HEK293 (cell line): ENCODE measurements around the gene AARS2.

Source experiments
- CTCF ChIA-PET: fragments of 350-600 bp; formaldehyde crosslinking; extraction: SDS; loops from one replicate; lab custom pipeline; 2021; ENCODE audit warnings: antibody characterized with exemption; lab: Yijun Ruan, JAX
- POLR2A ChIA-PET: fragments of 300-600 bp; formaldehyde crosslinking; extraction: SDS; loops from one replicate; lab custom pipeline; 2020; ENCODE audit warnings: antibody characterized with exemption, inconsistent platforms; lab: Yijun Ruan, JAX
- H3K27ac ChIP-seq: fragments of 200-500 bp; sonication (Bioruptor generic); 2 replicates; pipeline ENCODE4 v1.5.1; 2014; ENCODE audit warnings: low read depth, low read length, control low read depth, inconsistent platforms; ENCODE audit errors: extremely low read depth
- H3K36me3 ChIP-seq, 2 experiments: fragments of 200-500 bp in 1 of 2; sonication (Bioruptor generic) in 1 of 2; 1 replicate in 1 of 2; 2 replicates in 1 of 2; pipeline ENCODE4 v1.5.1; 2014 to 2017; ENCODE audit warnings: inconsistent platforms in 2 of 2, low read length in 2 of 2; ENCODE audit not compliant: control insufficient read depth in 2 of 2, insufficient read depth in 1 of 2
- H3K4me1 ChIP-seq: fragments of 200-500 bp; sonication (Bioruptor generic); 2 replicates; pipeline ENCODE4 v1.5.1; 2014; ENCODE audit warnings: mild to moderate bottlenecking, low read length, inconsistent platforms; ENCODE audit not compliant: control insufficient read depth, insufficient read depth
- H3K4me3 ChIP-seq: 2 replicates; pipeline ENCODE4 v1.5.1; 2011; ENCODE audit warnings: low read depth, mild to moderate bottlenecking, control low read depth, low read length, moderate library complexity
- H3K9me3 ChIP-seq: fragments of 200-500 bp; sonication (Bioruptor generic); 2 replicates; pipeline ENCODE4 v1.5.1; 2014; ENCODE audit warnings: low read depth, low read length, inconsistent platforms; ENCODE audit not compliant: control insufficient read depth, insufficient read depth
- IKZF3 ChIP-seq: fragments of 450-650 bp; IDR thresholded peaks from 2 replicates; pipeline ENCODE4 v1.5.0; 2018; ENCODE audit warnings: missing biosample characterization, mild to moderate bottlenecking, missing genetic modification characterization, moderate library complexity
- KLF8 ChIP-seq: fragments of 450-650 bp; formaldehyde crosslinking; IDR thresholded peaks from 2 replicates; pipeline ENCODE4 v1.5.1; 2016; ENCODE audit warnings: missing biosample characterization, missing genetic modification characterization
- OSR2 ChIP-seq: fragments of 450-650 bp; formaldehyde crosslinking; IDR thresholded peaks from 2 replicates; pipeline ENCODE4 v1.5.1; 2016; ENCODE audit warnings: missing biosample characterization, missing genetic modification characterization
- ZBTB17 ChIP-seq: fragments of 450-650 bp; formaldehyde crosslinking; IDR thresholded peaks from 2 replicates; pipeline ENCODE4 v1.5.1; 2016; ENCODE audit warnings: missing biosample characterization, missing genetic modification characterization
- ZBTB7A ChIP-seq: fragments of 450-650 bp; formaldehyde crosslinking; IDR thresholded peaks from 2 replicates; pipeline ENCODE4 v1.5.1; 2016; ENCODE audit warnings: low read depth, missing biosample characterization, missing genetic modification characterization
- ZFP69B ChIP-seq: fragments of 450-650 bp; formaldehyde crosslinking; IDR thresholded peaks from 2 replicates; pipeline ENCODE4 v1.5.1; 2016; ENCODE audit warnings: missing biosample characterization, missing genetic modification characterization
- ZNF114 ChIP-seq: fragments of 450-650 bp; formaldehyde crosslinking; IDR thresholded peaks from 2 replicates; pipeline ENCODE4 v1.5.0; 2017; ENCODE audit warnings: missing biosample characterization, missing genetic modification characterization
- ZNF16 ChIP-seq: fragments of 450-650 bp; formaldehyde crosslinking; IDR thresholded peaks from 2 replicates; pipeline ENCODE4 v1.5.1; 2016; ENCODE audit warnings: low read depth, missing biosample characterization, missing genetic modification characterization
- ZNF19 ChIP-seq: fragments of 450-650 bp; formaldehyde crosslinking; IDR thresholded peaks from 2 replicates; pipeline ENCODE4; 2016; ENCODE audit warnings: missing biosample characterization, missing genetic modification characterization, low read depth
- ZNF23 ChIP-seq: fragments of 450-650 bp; formaldehyde crosslinking; IDR thresholded peaks from 2 replicates; pipeline ENCODE4 v1.5.1; 2016; ENCODE audit warnings: missing biosample characterization, missing genetic modification characterization, borderline replicate concordance
- ZNF571 ChIP-seq: fragments of 450-650 bp; formaldehyde crosslinking; IDR thresholded peaks from 2 replicates; pipeline ENCODE4 v1.5.0; 2017; ENCODE audit warnings: missing biosample characterization, missing genetic modification characterization
- ZNF623 ChIP-seq: fragments of 450-650 bp; formaldehyde crosslinking; IDR thresholded peaks from 2 replicates; pipeline ENCODE4 v1.5.1; 2016; ENCODE audit warnings: missing biosample characterization, missing genetic modification characterization
- ZNF658 ChIP-seq: fragments of 450-650 bp; formaldehyde crosslinking; IDR thresholded peaks from 2 replicates; pipeline ENCODE4; 2016; ENCODE audit warnings: missing biosample characterization, missing genetic modification characterization
- ZNF776 ChIP-seq: fragments of 450-650 bp; formaldehyde crosslinking; IDR thresholded peaks from 2 replicates; pipeline ENCODE4 v1.5.0; 2017; ENCODE audit warnings: missing biosample characterization, missing genetic modification characterization, borderline replicate concordance
- TF ChIP-seq, protein P1 (sequence below): fragments of 450-650 bp; formaldehyde crosslinking; IDR thresholded peaks from 2 replicates; pipeline ENCODE4 v1.5.1; 2016; ENCODE audit warnings: missing biosample characterization, missing genetic modification characterization
- TF ChIP-seq, protein P2 (sequence below): fragments of 450-650 bp; formaldehyde crosslinking; conservative IDR thresholded peaks from 2 replicates; pipeline ENCODE4 v1.5.1; 2016; ENCODE audit warnings: low read depth, missing biosample characterization, missing genetic modification characterization

Gene AARS2

DNA sequence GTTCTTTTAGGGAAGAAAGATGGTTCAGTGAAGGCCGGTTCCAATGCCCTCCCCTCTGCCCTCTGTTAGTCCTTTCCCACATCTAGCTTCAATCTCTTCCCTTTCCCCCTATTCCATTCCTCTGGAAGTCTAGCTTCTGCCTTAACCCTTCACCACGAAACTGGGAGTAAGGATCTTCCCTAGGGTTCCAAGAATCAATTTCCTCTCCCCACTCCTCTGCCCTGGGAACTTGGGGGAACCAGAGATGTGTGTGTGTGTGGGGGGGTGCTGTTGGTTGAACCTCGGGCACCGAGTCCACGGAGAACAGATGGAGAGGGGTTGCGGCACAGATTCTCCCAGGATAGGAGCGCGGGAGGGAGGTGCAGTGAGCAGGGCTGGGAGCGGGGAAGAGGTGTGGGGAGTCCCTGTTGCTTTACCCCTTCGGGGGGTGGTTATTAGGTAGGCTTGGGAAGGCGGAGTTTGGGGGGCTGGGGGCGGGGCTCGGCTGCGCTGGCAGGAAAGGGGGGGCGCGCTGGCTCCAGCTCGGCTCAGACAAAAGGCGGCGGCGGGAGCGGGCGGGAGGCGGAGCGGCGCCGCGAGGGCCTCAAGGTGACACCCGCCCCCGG lies 43.1 kb downstream of the AARS2 start, which contains the start of gene TMEM151B:
Gene TMEM151B, plus strand, starts transcription at position 530 of the 605 bp plus-strand sequence. CDS start 293 bp downstream, outside the sequence.
- ChIA-PET POLR2A (interaction anchor here (1.4 to 1.9 kb wide), 2 partner anchors 23 to 46 kb away, joined by 3 to 8 read pairs; partner anchors contain the start of gene HSP90AB1), CTCF (interaction anchor here (0.6 to 7.2 kb wide), 7 partner anchors 9 to 1144 kb away, joined by 3 to 208 read pairs (median 32); partner anchors contain the start of gene AARS2)
- Histone ChIP-seq H3K9me3 (no peaks in the 10 kb centered on the region), H3K4me1 (no peaks in the 10 kb centered on the region), H3K36me3 (no peaks in the 10 kb centered on the region), H3K27ac (no peak within 1 kb of the TSS), H3K4me3 (peak within 1 kb of the TSS; percentile 33)
- TF ChIP-seq OSR2 (tag by site-specific recombination) (no peak), ZNF23 (tag by site-specific recombination) (no peak), IKZF3 (peak; percentile 61; the same call in 1 of the 2 replicates), ZFP69B (tag by site-specific recombination) (no peak)

GRCh38 chr6:44269178-44269920 lies 43.8 kb downstream of the AARS2 start:
- no peaks in the 10 kb centered on the region for H3K9me3 ChIP-seq
- H3K36me3 ChIP-seq = no peaks in the 10 kb centered on the region
- no peak overlapping the region for H3K4me3 ChIP-seq
- ChIA-PET CTCF (interaction anchor here (0.6 to 7.2 kb wide), 18 partner anchors 10 to 1653 kb away, joined by 3 to 208 read pairs (median 4); partner anchors contain the start of gene AARS2), POLR2A (interaction anchor here (0.6 to 1.9 kb wide), 5 partner anchors 9 to 118 kb away, joined by 3 to 14 read pairs (median 3); partner anchors contain the start of gene CDC5L)
- TF ChIP-seq KLF8 (no peak), ZNF114 (tag by site-specific recombination) (no peak), ZBTB17 (no peak), ZNF776 (tag by site-specific recombination) (no peak), ZNF623 (tag by site-specific recombination) (no peak), ZNF658 (no peak), ZNF19 (tag by site-specific recombination) (no peak), ZBTB7A (no peak), ZNF571 (no peak), ZNF16 (tag by site-specific recombination) (no peak)
- TF ChIP-seq, protein P1, sequence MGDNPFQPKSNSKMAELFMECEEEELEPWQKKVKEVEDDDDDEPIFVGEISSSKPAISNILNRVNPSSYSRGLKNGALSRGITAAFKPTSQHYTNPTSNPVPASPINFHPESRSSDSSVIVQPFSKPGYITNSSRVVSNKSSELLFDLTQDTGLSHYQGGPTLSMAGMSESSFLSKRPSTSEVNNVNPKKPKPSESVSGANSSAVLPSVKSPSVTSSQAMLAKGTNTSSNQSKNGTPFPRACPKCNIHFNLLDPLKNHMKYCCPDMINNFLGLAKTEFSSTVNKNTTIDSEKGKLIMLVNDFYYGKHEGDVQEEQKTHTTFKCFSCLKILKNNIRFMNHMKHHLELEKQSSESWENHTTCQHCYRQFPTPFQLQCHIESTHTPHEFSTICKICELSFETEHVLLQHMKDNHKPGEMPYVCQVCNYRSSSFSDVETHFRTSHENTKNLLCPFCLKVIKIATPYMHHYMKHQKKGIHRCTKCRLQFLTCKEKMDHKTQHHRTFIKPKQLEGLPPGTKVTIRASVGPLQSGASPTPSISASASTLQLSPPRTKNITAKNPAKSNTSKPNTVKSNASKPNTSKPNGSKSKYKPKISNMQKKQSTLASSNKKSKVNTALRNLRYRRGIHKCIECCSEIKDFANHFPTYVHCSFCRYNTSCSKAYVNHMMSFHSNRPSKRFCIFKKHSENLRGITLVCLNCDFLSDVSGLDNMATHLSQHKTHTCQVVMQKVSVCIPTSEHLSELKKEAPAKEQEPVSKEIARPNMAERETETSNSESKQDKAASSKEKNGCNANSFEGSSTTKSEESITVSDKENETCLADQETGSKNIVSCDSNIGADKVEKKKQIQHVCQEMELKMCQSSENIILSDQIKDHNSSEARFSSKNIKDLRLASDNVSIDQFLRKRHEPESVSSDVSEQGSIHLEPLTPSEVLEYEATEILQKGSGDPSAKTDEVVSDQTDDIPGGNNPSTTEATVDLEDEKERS (tag by site-specific recombination) = no peak
- TF ChIP-seq, protein P2, sequence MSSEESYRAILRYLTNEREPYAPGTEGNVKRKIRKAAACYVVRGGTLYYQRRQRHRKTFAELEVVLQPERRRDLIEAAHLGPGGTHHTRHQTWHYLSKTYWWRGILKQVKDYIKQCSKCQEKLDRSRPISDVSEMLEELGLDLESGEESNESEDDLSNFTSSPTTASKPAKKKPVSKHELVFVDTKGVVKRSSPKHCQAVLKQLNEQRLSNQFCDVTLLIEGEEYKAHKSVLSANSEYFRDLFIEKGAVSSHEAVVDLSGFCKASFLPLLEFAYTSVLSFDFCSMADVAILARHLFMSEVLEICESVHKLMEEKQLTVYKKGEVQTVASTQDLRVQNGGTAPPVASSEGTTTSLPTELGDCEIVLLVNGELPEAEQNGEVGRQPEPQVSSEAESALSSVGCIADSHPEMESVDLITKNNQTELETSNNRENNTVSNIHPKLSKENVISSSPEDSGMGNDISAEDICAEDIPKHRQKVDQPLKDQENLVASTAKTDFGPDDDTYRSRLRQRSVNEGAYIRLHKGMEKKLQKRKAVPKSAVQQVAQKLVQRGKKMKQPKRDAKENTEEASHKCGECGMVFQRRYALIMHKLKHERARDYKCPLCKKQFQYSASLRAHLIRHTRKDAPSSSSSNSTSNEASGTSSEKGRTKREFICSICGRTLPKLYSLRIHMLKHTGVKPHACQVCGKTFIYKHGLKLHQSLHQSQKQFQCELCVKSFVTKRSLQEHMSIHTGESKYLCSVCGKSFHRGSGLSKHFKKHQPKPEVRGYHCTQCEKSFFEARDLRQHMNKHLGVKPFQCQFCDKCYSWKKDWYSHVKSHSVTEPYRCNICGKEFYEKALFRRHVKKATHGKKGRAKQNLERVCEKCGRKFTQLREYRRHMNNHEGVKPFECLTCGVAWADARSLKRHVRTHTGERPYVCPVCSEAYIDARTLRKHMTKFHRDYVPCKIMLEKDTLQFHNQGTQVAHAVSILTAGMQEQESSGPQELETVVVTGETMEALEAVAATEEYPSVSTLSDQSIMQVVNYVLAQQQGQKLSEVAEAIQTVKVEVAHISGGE (tag by site-specific recombination) = no peak
- H3K4me1 ChIP-seq = peaks cover 4% of the 10 kb centered on the region; the same call in 1 of the 2 replicates
- H3K27ac ChIP-seq = no peak overlapping the region
